SH-SY5Y (cell line): ENCODE results near the gene MARK4.

Experiments
- GATA2 ChIP-seq: IDR thresholded peaks from 2 replicates; pipeline ENCODE4 v1.6.1; 2011; ENCODE audit warnings: mild to moderate bottlenecking, low read depth, low read length
- GATA3 ChIP-seq: IDR thresholded peaks from 2 replicates; pipeline ENCODE4 v1.6.1; 2011; ENCODE audit warnings: low read depth, mild to moderate bottlenecking, low read length, moderate library complexity

DNA sequence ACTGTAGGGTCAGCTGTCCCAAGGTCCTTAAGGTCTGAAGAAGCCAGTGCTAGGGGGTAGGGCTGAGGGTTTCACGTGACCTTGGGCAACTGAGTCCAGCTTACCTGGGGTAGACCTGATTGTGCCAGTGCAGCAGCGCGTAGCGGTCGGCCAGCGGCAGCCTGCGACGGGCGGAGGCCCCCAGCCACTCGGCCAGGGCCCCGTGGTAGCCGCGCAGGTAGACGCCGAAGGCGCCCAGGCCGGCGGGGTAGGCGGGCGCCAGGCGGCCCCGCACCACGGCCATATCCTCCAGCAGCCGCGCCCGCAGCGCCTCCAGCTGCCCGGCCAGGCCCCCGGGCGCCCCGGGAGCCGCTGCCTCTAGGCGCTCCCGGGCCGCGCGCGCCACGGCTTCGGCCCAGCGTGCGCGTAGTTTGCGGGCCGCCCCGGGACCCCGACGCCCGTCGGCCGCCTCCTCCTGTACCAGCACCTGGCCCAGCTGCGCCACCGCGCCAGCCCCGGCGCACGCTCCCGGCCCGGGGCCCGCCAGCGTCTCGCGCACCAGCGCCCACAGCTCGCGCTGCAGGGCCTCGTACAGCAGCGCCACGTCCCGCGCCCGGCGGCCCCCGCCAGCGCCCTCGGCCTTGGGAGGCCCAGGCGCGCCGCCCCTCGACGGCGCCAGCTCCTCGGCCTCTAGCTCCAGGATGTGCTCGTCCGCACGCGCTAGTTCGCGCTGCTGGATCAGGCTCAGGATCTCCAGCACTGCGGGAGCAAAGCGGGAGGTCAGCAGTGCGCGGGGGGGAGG, 16.8 kb upstream of the MARK4 start:
- TF ChIP-seq GATA2 (no peak), GATA3 (no peak)
